GM21717 (cell line): ENCODE data around the gene MOCS2.

Source experiments
- ATAC-seq: cut with Tn5 transposase; IDR thresholded peaks from one replicate; pipeline ENCODE4 v1.9.1; 2021; ENCODE audit warnings: mild to moderate bottlenecking, moderate library complexity; ENCODE audit not compliant: unreplicated experiment

MOCS2 gene

DNA sequence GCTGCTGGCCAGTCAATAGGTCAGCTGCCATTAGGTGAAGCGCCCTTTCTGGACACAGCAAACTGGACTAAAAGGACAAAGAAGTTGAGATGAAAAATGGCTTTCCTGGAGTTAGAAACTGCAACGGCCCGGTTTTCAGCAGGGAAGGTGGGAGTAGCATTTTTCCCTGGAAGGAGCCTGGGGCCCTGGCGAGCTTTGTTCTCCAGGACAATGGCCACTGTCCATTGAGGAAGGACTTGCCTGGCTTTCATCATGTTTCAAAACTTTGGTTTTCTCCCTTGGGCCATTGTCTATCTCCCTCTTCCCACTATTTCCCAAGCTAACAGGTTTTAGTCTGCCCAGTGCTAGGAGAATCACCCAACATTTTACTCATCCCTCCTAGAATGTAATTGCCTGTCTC is 56.2 kb downstream of the MOCS2 start:
- ATAC-seq = no peak

GRCh38 chr5:53052499-53052898 is 57.1 kb downstream of the MOCS2 start:
- ATAC-seq = no peak

- ATAC-seq = no peak
These were observed 61.3 kb downstream of the MOCS2 start for GRCh38 chr5:53048248-53048647.
